Kidney (tissue), 14 donors: Measurements from ENCODE around the gene HYCC1. TPM values are rescaled to one million over a fixed set of nuclear protein-coding genes. Genes with fewer than 3 reads are reported as not detected.
"Not testable (repeated sequence)": the region's sequence is repeated elsewhere in the genome, so short reads cannot be mapped to it uniquely, and the experiment has no call there.

Experiments
- DNase-seq, 5 donors: peaks; one replicate each; pipeline ENCODE4 v3.0.0-alpha.2; 2013 to 2020
- FAIRE-seq: peaks from 2 replicates; lab custom pipeline; 2012; peaks lifted over from hg19 to GRCh38; lab: Jason Lieb, UNC
- H3K27ac ChIP-seq, 2 donors: one replicate each; pipeline ENCODE4 v1.7.0; 2013; ENCODE audit warnings: low read depth in 2 of 2, low read length in 2 of 2, inconsistent platforms in 1 of 2
- H3K27me3 ChIP-seq: one replicate; pipeline ENCODE4 v1.7.1; 2013; ENCODE audit warnings: low read length, inconsistent platforms; ENCODE audit not compliant: control insufficient read depth, insufficient read depth
- H3K36me3 ChIP-seq, 3 donors: one replicate each; pipeline versions ENCODE4 v1.7.0 to v1.7.1; 2013; ENCODE audit warnings: low read length in 3 of 3, control low read depth in 1 of 3, inconsistent platforms in 1 of 3; ENCODE audit not compliant: insufficient read depth in 3 of 3, control insufficient read depth in 2 of 3
- H3K4me1 ChIP-seq, 3 donors: one replicate each; pipeline versions ENCODE4 v1.7.0 to v1.7.1; 2013; ENCODE audit warnings: low read length in 3 of 3, inconsistent platforms in 1 of 3, low read depth in 1 of 3; ENCODE audit not compliant: control insufficient read depth in 2 of 3, insufficient read depth in 2 of 3
- H3K4me3 ChIP-seq, 3 donors: one replicate each; pipeline versions ENCODE4 v1.7.0 to v1.8.1; 2013; ENCODE audit warnings: low read length in 3 of 3, control low read depth in 1 of 3, inconsistent platforms in 1 of 3
- H3K9ac ChIP-seq, 3 donors: one replicate each; pipeline versions ENCODE4 v1.7.0 to v1.7.1; 2013; ENCODE audit warnings: low read length in 3 of 3, control low read depth in 1 of 3, inconsistent platforms in 1 of 3
- H3K9me3 ChIP-seq, 3 donors: one replicate each; pipeline versions ENCODE4 v1.7.0 to v1.7.1; 2013; ENCODE audit warnings: low read length in 3 of 3, control low read depth in 1 of 3, inconsistent platforms in 1 of 3; ENCODE audit not compliant: control insufficient read depth in 2 of 3, insufficient read depth in 1 of 3
- intact Hi-C: fragments of 100-400 bp; cut with DNase I; formaldehyde crosslinking; loops from one replicate; pipeline ENCODE4 v1.11.1; 2022
- polyA plus RNA-seq: library from polyadenylated mRNA; stranded (reverse); fragments of 350-450 nt; fragmentation: Illumina TruSeq; extraction: RNeasy Lipid Tissue Mini Kit (QIAGEN cat#74804); gene quantifications from one replicate; pipeline ENCODE4 v1.2.3, GENCODE V29; 2014; ENCODE audit warnings: low read depth, low replicate concordance; ENCODE audit not compliant: insufficient read depth
- total RNA-seq: library from RNA; stranded (reverse); fragmentation: NEBNext Ultra II Directional; extraction: Animal tissue kit (Norgen Biotek cat#: 25700); gene quantifications from one replicate; pipeline ENCODE4 v1.2.1, GENCODE V29; 2021
- TF ChIP-seq, protein P1 (sequence below): IDR thresholded peaks from 3 replicates; pipeline ENCODE4 v1.5.1; 2012; ENCODE audit warnings: mild to moderate bottlenecking, moderate library complexity, borderline replicate concordance; ENCODE audit not compliant: insufficient read depth; ENCODE audit errors: extremely low read depth
- donor health status: control.
- donor health status: control.
- donor health status: control.
- donor health status: control.
- donor health status: control.
- donor health status: DM: yes; HTN: yes; CAD: no.
- donor health status: Normal renal cell carcinoma (clear cell type).

Gene HYCC1
- total and polyA plus RNA-seq, 2 donors from 2014 or later: 2.2 to 22.6 TPM

DNA sequence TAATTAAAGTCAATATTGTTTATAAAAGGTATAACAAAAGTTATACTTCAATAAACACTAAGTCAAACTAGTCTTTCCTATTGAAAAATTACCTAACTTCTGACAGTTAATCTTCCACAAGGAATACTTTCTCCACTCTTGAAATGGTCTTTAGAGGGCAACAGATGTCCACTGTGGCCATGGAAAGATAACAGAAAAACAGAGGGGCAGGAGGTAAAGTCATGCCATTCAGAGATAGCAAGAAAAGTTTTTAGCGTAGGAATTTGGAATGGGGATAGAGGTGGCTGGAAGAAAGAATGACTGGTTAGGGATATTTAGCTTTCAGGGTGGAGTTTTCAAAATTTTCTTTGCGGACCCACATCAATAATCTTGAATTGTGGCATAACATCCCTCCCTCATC is 34.7 kb downstream of the HYCC1 start:
- Histone ChIP-seq H3K4me3 (no peak overlapping the region), H3K27ac (no peak overlapping the region), H3K36me3 (no peaks in the 10 kb centered on the region), H3K9ac (no peak overlapping the region), H3K4me1 (no peaks in the 10 kb centered on the region), H3K9me3 (no peaks in the 10 kb centered on the region), H3K27me3 (no peaks in the 10 kb centered on the region)
- intact Hi-C loops: no loop called here
- FAIRE-seq (no peak), DNase-seq (no peak)
- TF ChIP-seq, protein P1, sequence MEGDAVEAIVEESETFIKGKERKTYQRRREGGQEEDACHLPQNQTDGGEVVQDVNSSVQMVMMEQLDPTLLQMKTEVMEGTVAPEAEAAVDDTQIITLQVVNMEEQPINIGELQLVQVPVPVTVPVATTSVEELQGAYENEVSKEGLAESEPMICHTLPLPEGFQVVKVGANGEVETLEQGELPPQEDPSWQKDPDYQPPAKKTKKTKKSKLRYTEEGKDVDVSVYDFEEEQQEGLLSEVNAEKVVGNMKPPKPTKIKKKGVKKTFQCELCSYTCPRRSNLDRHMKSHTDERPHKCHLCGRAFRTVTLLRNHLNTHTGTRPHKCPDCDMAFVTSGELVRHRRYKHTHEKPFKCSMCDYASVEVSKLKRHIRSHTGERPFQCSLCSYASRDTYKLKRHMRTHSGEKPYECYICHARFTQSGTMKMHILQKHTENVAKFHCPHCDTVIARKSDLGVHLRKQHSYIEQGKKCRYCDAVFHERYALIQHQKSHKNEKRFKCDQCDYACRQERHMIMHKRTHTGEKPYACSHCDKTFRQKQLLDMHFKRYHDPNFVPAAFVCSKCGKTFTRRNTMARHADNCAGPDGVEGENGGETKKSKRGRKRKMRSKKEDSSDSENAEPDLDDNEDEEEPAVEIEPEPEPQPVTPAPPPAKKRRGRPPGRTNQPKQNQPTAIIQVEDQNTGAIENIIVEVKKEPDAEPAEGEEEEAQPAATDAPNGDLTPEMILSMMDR: no peak

DNA sequence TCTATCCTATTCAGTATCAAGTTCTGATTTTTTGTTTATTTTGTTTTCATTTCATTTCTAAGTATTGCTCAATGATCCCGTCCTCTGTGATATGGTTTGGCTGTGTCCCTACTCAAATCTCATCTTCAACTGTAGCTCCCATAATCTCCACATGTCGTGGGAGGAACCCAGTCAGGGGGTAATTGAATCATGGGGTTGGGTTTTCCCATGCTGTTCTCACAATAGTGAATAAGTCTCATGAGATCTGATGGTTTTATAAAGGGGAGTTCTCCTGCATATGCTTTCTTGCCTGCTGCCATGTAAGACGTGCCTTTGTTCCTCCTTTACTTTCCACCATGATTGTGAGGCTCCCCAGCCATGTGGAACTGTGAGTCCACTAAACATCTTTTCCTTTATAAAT is 39.3 kb downstream of the HYCC1 start:
- intact Hi-C loops, H3K9me3 ChIP-seq, H3K27me3 ChIP-seq, H3K9ac ChIP-seq, H3K4me3 ChIP-seq, DNase-seq, H3K4me1 ChIP-seq, H3K27ac ChIP-seq, H3K36me3 ChIP-seq, FAIRE-seq: not testable (repeated sequence)

DNA sequence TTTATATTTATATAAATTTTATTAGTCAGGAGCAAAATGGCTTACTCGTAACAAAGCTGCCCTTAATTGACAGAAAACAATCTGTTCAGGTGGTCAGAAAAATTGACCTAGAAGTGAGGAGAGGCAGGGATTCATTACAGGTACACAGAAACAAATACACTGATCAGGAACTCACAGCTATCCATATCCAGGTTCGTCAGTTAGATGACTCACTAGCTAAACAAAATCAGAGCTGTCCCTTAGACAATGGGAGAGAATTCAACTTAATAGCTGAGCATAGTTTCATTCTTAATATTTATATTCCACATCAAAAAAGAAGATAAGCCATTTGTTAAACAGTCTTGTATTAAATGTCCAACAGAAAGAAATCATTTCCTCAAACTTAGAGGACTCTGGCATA is 41.7 kb downstream of the HYCC1 start:
- no peak for DNase-seq
- no peak for FAIRE-seq
- H3K4me1 ChIP-seq: no peaks in the 10 kb centered on the region
- no peaks in the 10 kb centered on the region for H3K36me3 ChIP-seq
- no peak overlapping the region for H3K27ac ChIP-seq
- intact Hi-C loops: no loop called here
- TF ChIP-seq, protein P1: no peak
- H3K9ac ChIP-seq: no peak overlapping the region
- no peak overlapping the region for H3K4me3 ChIP-seq
- no peaks in the 10 kb centered on the region for H3K27me3 ChIP-seq
- H3K9me3 ChIP-seq: no peaks in the 10 kb centered on the region

DNA sequence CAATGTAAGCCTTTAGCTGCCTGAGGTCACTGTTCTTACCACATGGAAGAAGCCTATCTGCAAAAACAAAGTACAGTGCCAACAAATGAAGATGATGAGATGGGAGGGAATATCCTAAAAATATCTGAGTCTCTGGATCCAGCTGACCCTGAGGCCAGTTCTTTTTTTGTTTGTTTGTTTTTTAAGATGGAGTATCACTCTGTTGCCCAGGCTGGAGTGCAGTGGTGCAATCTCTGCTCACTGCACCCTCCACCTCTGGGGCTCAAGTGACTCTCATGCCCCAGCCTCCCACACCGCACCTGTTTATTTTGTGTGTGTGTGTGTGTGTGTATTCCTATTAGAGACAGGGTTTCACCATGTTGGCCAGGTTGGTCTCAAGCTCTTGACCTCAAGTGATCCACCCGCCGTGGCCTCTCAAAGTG is 44.9 kb downstream of the HYCC1 start:
- Histone ChIP-seq H3K4me1 (no peaks in the 10 kb centered on the region), H3K9me3 (no peaks in the 10 kb centered on the region), H3K36me3 (no peaks in the 10 kb centered on the region), H3K27me3 (no peaks in the 10 kb centered on the region), H3K27ac (no peak overlapping the region), H3K4me3 (no peak overlapping the region), H3K9ac (no peak overlapping the region)
- TF ChIP-seq, protein P1: no peak
- no peak for FAIRE-seq
- intact Hi-C loops: no loop called here
- peak in 1 of 5 donors; percentile 22 for DNase-seq

Other genes starting within 250 kb of the HYCC1 start
- gene TOMM7, start 191.3 kb downstream of the HYCC1 start, total RNA-seq: 253 TPM
- gene TOMM7, start 191.3 kb downstream of the HYCC1 start, polyA plus RNA-seq: 1,227 TPM
- 20.6 TPM for gene KLHL7, start 91.7 kb upstream of the HYCC1 start, total RNA-seq
- gene KLHL7, start 91.7 kb upstream of the HYCC1 start, polyA plus RNA-seq: 13.3 TPM
- gene NUP42, start 167.9 kb upstream of the HYCC1 start, total RNA-seq: 28.8 TPM
- 24.8 TPM for gene NUP42, start 167.9 kb upstream of the HYCC1 start, polyA plus RNA-seq
- 60.6 TPM for gene GPNMB, start 232.6 kb upstream of the HYCC1 start, total RNA-seq
- 43.9 TPM for gene GPNMB, start 232.6 kb upstream of the HYCC1 start, polyA plus RNA-seq